ENCODE data around the gene CACNA2D3.

The CACNA2D3 gene

DNA sequence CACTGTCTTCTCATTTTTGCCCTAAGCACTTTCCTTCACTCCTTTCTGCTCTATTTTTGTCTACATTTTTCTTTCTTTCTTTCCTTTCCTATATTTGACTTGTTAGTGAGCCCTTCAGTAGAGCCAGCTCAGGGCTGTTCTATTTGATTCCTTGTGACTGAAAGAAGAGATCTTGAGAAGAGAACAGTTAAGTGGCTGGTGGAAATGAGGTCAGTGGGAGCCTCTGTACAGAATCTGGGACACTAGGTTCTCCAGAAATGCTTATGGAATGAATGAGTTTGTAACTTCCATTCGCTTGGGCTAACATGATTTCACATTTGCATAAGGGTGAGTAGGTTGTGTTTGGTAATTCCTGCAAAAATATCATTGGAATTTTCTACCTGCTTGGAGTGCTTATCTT lies 45.6 kb downstream of the CACNA2D3 start:
- CTCF ChIA-PET = interaction anchor here (1.1 kb wide), 1 partner anchor 12 kb away, joined by 3 read pairs; no protein-coding TSS in a partner anchor

DNA sequence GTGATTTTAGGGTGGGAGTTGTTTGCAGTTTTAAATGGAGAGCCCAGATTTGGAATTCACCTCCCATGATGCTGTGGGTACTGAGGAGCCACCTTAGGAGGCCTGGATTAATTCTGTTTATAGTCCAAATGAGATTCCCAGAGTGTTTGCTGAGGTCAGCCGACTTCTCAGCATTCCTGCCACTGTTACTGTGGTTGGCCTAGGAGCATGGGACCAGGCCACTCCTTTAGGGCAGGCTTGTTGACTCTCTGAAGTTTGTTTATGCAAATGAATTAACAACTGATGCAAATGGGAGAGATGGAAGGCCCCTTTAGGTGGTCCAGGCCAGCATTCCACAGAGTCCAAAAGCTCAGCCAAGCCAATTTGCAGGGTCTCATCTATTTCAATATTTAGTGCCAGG lies 46.1 kb downstream of the CACNA2D3 start:
- ChIA-PET POLR2A (no interaction called here), CTCF (no interaction called here)
- no peak for TF ChIP-seq ZNF384 (IDR thresholded peaks at IDR 0.05)
- DNase-seq (ENCODE audit: extremely low spot score) = no peak

More for the DNA sequence above, 45.6 kb downstream of the CACNA2D3 start:
- no peak for DNase-seq (ENCODE audit: extremely low spot score)
- TF ChIP-seq SUZ12 (IDR thresholded peaks at IDR 0.05) = no peak
- TF ChIP-seq FOXM1 (IDR thresholded peaks at IDR 0.05; ENCODE audit: borderline replicate concordance) = no peak
- no peak for TF ChIP-seq ZNF384 (IDR thresholded peaks at IDR 0.05)
- TF ChIP-seq, protein P1, sequence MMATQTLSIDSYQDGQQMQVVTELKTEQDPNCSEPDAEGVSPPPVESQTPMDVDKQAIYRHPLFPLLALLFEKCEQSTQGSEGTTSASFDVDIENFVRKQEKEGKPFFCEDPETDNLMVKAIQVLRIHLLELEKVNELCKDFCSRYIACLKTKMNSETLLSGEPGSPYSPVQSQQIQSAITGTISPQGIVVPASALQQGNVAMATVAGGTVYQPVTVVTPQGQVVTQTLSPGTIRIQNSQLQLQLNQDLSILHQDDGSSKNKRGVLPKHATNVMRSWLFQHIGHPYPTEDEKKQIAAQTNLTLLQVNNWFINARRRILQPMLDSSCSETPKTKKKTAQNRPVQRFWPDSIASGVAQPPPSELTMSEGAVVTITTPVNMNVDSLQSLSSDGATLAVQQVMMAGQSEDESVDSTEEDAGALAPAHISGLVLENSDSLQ (IDR thresholded peaks at IDR 0.05) = no peak
- no peak for TF ChIP-seq HDGF (IDR thresholded peaks at IDR 0.05; ENCODE audit: borderline replicate concordance)
- no peak for TF ChIP-seq SP1 (IDR thresholded peaks at IDR 0.05)
- TF ChIP-seq TARDBP (IDR thresholded peaks at IDR 0.05) = no peak
- TF ChIP-seq NFRKB (IDR thresholded peaks at IDR 0.05) = no peak
- TF ChIP-seq BHLHE40 (IDR thresholded peaks at IDR 0.05; ENCODE audit: borderline replicate concordance) = no peak
- TF ChIP-seq LEF1 (IDR thresholded peaks at IDR 0.05; ENCODE audit: borderline replicate concordance) = no peak
- TF ChIP-seq ARNT (IDR thresholded peaks at IDR 0.05) = no peak
- TF ChIP-seq FOXK2 (IDR thresholded peaks at IDR 0.05) = no peak
- TF ChIP-seq FOXA1 (IDR thresholded peaks at IDR 0.05) = no peak
- POLR2A ChIA-PET = no interaction called here

DNA sequence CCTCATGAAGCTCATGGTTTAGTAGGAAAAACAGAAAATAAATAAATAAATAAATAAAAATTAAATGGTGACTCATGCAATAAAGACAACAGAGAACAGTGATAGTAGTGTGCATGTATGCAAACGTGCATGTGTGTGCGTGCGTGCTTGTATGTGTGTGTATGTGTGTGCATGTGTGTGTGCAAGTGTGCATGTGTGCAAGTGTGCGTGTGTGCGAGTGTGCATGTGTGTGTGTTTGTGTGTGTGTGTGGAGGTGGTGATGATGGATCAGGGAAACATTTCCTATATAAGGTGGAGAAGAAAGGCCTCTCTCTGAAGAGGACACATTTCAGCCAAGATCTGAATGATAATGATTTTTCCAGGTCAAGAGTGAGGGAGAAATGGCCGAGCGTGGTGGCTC lies 47.2 kb downstream of the CACNA2D3 start:
- POLR2A ChIA-PET = no interaction called here
- no peak for TF ChIP-seq CTBP1 (IDR thresholded peaks at IDR 0.05; ENCODE audit: borderline replicate concordance)
- no peak for TF ChIP-seq ARNT (IDR thresholded peaks at IDR 0.05)
- no peak for TF ChIP-seq SUZ12 (IDR thresholded peaks at IDR 0.05)
- TF ChIP-seq FOXM1 (IDR thresholded peaks at IDR 0.05; ENCODE audit: borderline replicate concordance) = no peak
- no peak for TF ChIP-seq NFRKB (IDR thresholded peaks at IDR 0.05)
- no peak for TF ChIP-seq ZNF384 (IDR thresholded peaks at IDR 0.05)
- TF ChIP-seq HDGF (IDR thresholded peaks at IDR 0.05; ENCODE audit: borderline replicate concordance) = no peak
- TF ChIP-seq BHLHE40 (IDR thresholded peaks at IDR 0.05; ENCODE audit: borderline replicate concordance) = no peak
- TF ChIP-seq LEF1 (IDR thresholded peaks at IDR 0.05; ENCODE audit: borderline replicate concordance) = no peak
- no peak for TF ChIP-seq L3MBTL2 (conservative IDR thresholded peaks at IDR 0.05)
- TF ChIP-seq TARDBP (IDR thresholded peaks at IDR 0.05) = no peak
- TF ChIP-seq SP1 (IDR thresholded peaks at IDR 0.05) = no peak
- no peak for TF ChIP-seq ELF4 (IDR thresholded peaks at IDR 0.05)
- CTCF ChIA-PET = no interaction called here
- DNase-seq (ENCODE audit: extremely low spot score) = no peak

DNA sequence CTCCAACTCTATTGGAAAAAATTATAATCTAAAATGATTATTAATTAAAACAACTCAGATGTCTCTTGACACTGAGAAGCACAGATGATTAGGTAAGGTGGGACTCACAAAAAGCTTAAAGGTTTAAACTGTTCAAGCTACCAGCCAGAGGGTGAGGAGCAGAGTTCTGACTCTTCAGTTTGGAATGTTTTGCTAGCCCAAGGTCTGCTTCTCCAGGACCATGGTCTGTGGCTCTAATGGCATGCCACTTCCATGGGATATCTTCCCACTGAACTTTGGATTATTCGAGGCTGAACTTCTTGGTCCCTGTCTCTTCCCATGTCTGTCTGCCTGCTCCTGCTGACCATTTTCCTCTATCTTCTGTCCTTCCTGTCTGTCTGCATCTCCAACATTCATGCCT lies 49.2 kb downstream of the CACNA2D3 start:
- POLR2A ChIA-PET = no interaction called here
- TF ChIP-seq SUZ12 (IDR thresholded peaks at IDR 0.05) (no peak), BHLHE40 (IDR thresholded peaks at IDR 0.05; ENCODE audit: borderline replicate concordance) (no peak), FOXK2 (IDR thresholded peaks at IDR 0.05) (no peak), ELF4 (IDR thresholded peaks at IDR 0.05) (no peak), NFRKB (IDR thresholded peaks at IDR 0.05) (no peak), ZNF384 (IDR thresholded peaks at IDR 0.05) (no peak), TARDBP (IDR thresholded peaks at IDR 0.05) (no peak), FOXA1 (IDR thresholded peaks at IDR 0.05) (no peak), FOXM1 (IDR thresholded peaks at IDR 0.05; ENCODE audit: borderline replicate concordance) (no peak), L3MBTL2 (conservative IDR thresholded peaks at IDR 0.05) (no peak), LEF1 (IDR thresholded peaks at IDR 0.05; ENCODE audit: borderline replicate concordance) (no peak), ARNT (IDR thresholded peaks at IDR 0.05) (no peak), SP1 (IDR thresholded peaks at IDR 0.05) (no peak)
- TF ChIP-seq, protein P1 (IDR thresholded peaks at IDR 0.05) = no peak
- DNase-seq (ENCODE audit: extremely low spot score) = no peak
- CTCF ChIA-PET = interaction anchor here (0.6 kb wide), 1 partner anchor 234 kb away, joined by 3 read pairs; no protein-coding TSS in a partner anchor

DNA sequence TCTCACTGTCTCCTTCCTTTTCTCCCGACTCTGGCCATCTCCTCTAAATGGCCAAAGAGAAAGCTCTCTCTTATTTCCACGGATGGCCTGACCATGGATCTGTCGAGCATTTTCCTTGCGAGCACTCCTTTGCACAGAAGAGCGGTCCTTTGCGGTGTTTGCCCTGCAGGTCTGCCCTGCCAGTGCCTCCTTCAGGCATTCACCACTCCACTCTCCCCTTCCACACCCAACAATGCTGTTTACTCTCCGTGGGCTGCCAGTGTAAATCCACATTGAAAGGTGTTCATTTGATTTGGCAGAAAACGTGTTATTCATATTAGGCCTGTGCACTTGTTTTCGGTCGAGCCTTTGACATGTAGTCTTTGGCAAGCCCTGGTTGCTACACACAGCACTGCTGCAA lies 49.6 kb downstream of the CACNA2D3 start:
- ChIA-PET CTCF (no interaction called here), POLR2A (no interaction called here)

DNA sequence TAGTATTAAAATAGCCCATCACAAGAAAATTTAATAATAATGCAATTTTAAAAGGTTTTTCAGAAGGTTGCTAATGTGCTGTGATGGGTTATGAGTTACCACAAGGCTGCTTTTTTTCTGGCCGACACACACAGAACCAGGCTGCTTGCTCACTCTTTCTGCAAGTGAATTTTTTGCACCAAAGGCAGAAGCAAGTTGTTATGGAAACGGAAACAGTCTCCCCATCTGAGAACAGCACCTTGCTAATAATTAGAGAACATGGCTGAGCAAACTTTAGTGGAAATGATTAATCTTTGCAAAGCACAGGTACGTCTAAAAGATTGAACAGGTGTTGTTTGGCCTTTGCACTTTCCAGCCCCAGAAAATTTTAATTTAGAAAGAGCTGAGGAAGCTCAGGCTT lies 51.0 kb downstream of the CACNA2D3 start:
- CTCF ChIA-PET = no interaction called here
- DNase-seq (ENCODE audit: extremely low spot score) = no peak
- POLR2A ChIA-PET = no interaction called here
- TF ChIP-seq FOXK2 (IDR thresholded peaks at IDR 0.05) = no peak
- no peak for TF ChIP-seq ELF4 (IDR thresholded peaks at IDR 0.05)
- no peak for TF ChIP-seq L3MBTL2 (conservative IDR thresholded peaks at IDR 0.05)
- TF ChIP-seq BHLHE40 (IDR thresholded peaks at IDR 0.05; ENCODE audit: borderline replicate concordance) = no peak
- TF ChIP-seq LEF1 (IDR thresholded peaks at IDR 0.05; ENCODE audit: borderline replicate concordance) = no peak
- TF ChIP-seq, protein P1 (IDR thresholded peaks at IDR 0.05) = no peak
- TF ChIP-seq FOXM1 (IDR thresholded peaks at IDR 0.05; ENCODE audit: borderline replicate concordance) = no peak
- no peak for TF ChIP-seq CTBP1 (IDR thresholded peaks at IDR 0.05; ENCODE audit: borderline replicate concordance)
- no peak for TF ChIP-seq FOXA1 (IDR thresholded peaks at IDR 0.05)
- no peak for TF ChIP-seq NFRKB (IDR thresholded peaks at IDR 0.05)
- no peak for TF ChIP-seq HDGF (IDR thresholded peaks at IDR 0.05; ENCODE audit: borderline replicate concordance)
- TF ChIP-seq ZNF384 (IDR thresholded peaks at IDR 0.05) = no peak
- no peak for TF ChIP-seq SP1 (IDR thresholded peaks at IDR 0.05)
- TF ChIP-seq ARNT (IDR thresholded peaks at IDR 0.05) = no peak
- TF ChIP-seq SUZ12 (IDR thresholded peaks at IDR 0.05) = no peak
- TF ChIP-seq TARDBP (IDR thresholded peaks at IDR 0.05) = no peak

More for the DNA sequence above, 49.6 kb downstream of the CACNA2D3 start:
- DNase-seq (ENCODE audit: extremely low spot score) = no peak
- TF ChIP-seq FOXK2 (IDR thresholded peaks at IDR 0.05) (no peak), SP1 (IDR thresholded peaks at IDR 0.05) (no peak), L3MBTL2 (conservative IDR thresholded peaks at IDR 0.05) (no peak), CTBP1 (IDR thresholded peaks at IDR 0.05; ENCODE audit: borderline replicate concordance) (no peak), TARDBP (IDR thresholded peaks at IDR 0.05) (no peak), SUZ12 (IDR thresholded peaks at IDR 0.05) (no peak), BHLHE40 (IDR thresholded peaks at IDR 0.05; ENCODE audit: borderline replicate concordance) (no peak)

Data from HEK293T (cell line).